Right atrium auricular region (tissue), 2 donors: ENCODE results near the gene CAMTA1. TPM values are rescaled to one million over a fixed set of nuclear protein-coding genes. Genes with fewer than 3 reads are reported as not detected.

ENCODE experiments used
- DNase-seq: peaks from one replicate; pipeline ENCODE4 v3.0.0-alpha.2; 2019; ENCODE audit warnings: low spot score
- H3K27ac ChIP-seq, 2 donors: fragments of 200-600 bp; sonication (generic); 1 replicate in 1 of 2; 2 replicates in 1 of 2; pipeline ENCODE4 v1.5.1; 2016 to 2019
- H3K27me3 ChIP-seq, 2 donors: fragments of 200-600 bp; sonication (generic); one replicate each; pipeline versions ENCODE4 v1.5.1 to v1.6.0; 2017 to 2019
- H3K36me3 ChIP-seq: fragments of 200-600 bp; sonication (generic); one replicate; pipeline ENCODE4 v1.5.1; 2016
- H3K4me1 ChIP-seq, 2 donors: fragments of 200-600 bp; sonication (generic); one replicate each; pipeline versions ENCODE4 v1.5.1 to v1.6.0; 2017 to 2019
- H3K4me3 ChIP-seq, 2 donors: fragments of 200-600 bp; sonication (generic); 1 replicate in 1 of 2; 2 replicates in 1 of 2; pipeline ENCODE4 v1.5.1; 2017 to 2019; ENCODE audit warnings: mild to moderate bottlenecking in 1 of 2, moderate library complexity in 1 of 2
- H3K9me3 ChIP-seq, 2 donors: fragments of 200-600 bp; sonication (generic); one replicate each; pipeline ENCODE4 v1.5.1; 2019
- CTCF ChIP-seq, 2 donors: fragments of 200-600 bp; sonication (generic); IDR thresholded peaks; one replicate each; pipeline ENCODE4 v1.5.1; 2019; ENCODE audit warnings: antibody characterized with exemption in 2 of 2
- total RNA-seq, 2 donors: library from RNA; depleted of rRNA; stranded (reverse); fragments of >200 nt; gene quantifications; one replicate each; pipeline ENCODE4 v1.1.0, GENCODE V29; 2016

CAMTA1 gene
- total RNA-seq, 2 donors from 2014 or later, result 132 to 190 TPM

GRCh38 chr1:7178741-7179140, 393.5 kb downstream of the CAMTA1 start:
- no peaks in the 10 kb centered on the region for H3K27me3 ChIP-seq
- no peaks in the 10 kb centered on the region for H3K36me3 ChIP-seq

GRCh38 chr1:7185721-7186120, 400.5 kb downstream of the CAMTA1 start:
- DNase-seq, result no peak
- no peaks in the 10 kb centered on the region for H3K4me1 ChIP-seq
- no peak for TF ChIP-seq CTCF (IDR thresholded peaks at IDR 0.05)
- H3K36me3 ChIP-seq, result no peaks in the 10 kb centered on the region
- no peak overlapping the region for H3K4me3 ChIP-seq
- peaks cover 6 to 9% of the 10 kb centered on the region in 2 donors for H3K9me3 ChIP-seq
- H3K27me3 ChIP-seq, result no peaks in the 10 kb centered on the region
- H3K27ac ChIP-seq, result no peak overlapping the region

More at GRCh38 chr1:7178741-7179140, 393.5 kb downstream of the CAMTA1 start:
- H3K4me1 ChIP-seq, result no peaks in the 10 kb centered on the region
- DNase-seq, result no peak
- no peak for TF ChIP-seq CTCF (IDR thresholded peaks at IDR 0.05)
- no peak overlapping the region for H3K27ac ChIP-seq
- H3K9me3 ChIP-seq, result peaks cover 12 to 15% of the 10 kb centered on the region in 2 donors
- H3K4me3 ChIP-seq, result no peak overlapping the region

- Histone ChIP-seq H3K9me3 (peaks cover 0 to under 1% of the 10 kb centered on the region in 2 donors), H3K4me3 (no peak overlapping the region), H3K27ac (no peak overlapping the region), H3K27me3 (no peaks in the 10 kb centered on the region), H3K4me1 (no peaks in the 10 kb centered on the region), H3K36me3 (no peaks in the 10 kb centered on the region)
- no peak for TF ChIP-seq CTCF (IDR thresholded peaks at IDR 0.05)
- DNase-seq, result no peak
Measured at GRCh38 chr1:7186382-7187111, 401.3 kb downstream of the CAMTA1 start.

- Histone ChIP-seq H3K36me3 (no peaks in the 10 kb centered on the region), H3K27me3 (no peaks in the 10 kb centered on the region), H3K27ac (no peak overlapping the region), H3K4me1 (no peaks in the 10 kb centered on the region), H3K4me3 (no peak overlapping the region), H3K9me3 (no peaks in the 10 kb centered on the region)
- DNase-seq, result no peak
- TF ChIP-seq CTCF (IDR thresholded peaks at IDR 0.05), result no peak
Measured at GRCh38 chr1:7187112-7187493, 401.8 kb downstream of the CAMTA1 start.

- H3K4me1 ChIP-seq, result no peaks in the 10 kb centered on the region
- no peaks in the 10 kb centered on the region for H3K36me3 ChIP-seq
- H3K4me3 ChIP-seq, result no peak overlapping the region
- H3K27me3 ChIP-seq, result no peaks in the 10 kb centered on the region
- H3K27ac ChIP-seq, result no peak overlapping the region
- no peaks in the 10 kb centered on the region for H3K9me3 ChIP-seq
- TF ChIP-seq CTCF (IDR thresholded peaks at IDR 0.05), result no peak
- DNase-seq, result no peak
Measured at GRCh38 chr1:7190261-7190660, 405.0 kb downstream of the CAMTA1 start.

GRCh38 chr1:7192453-7192852, 407.2 kb downstream of the CAMTA1 start:
- TF ChIP-seq CTCF (IDR thresholded peaks at IDR 0.05), result no peak
- no peaks in the 10 kb centered on the region for H3K36me3 ChIP-seq
- no peak overlapping the region for H3K27ac ChIP-seq
- no peaks in the 10 kb centered on the region for H3K4me1 ChIP-seq
- DNase-seq, result no peak
- H3K9me3 ChIP-seq, result no peaks in the 10 kb centered on the region
- no peaks in the 10 kb centered on the region for H3K27me3 ChIP-seq
- no peak overlapping the region for H3K4me3 ChIP-seq
